PFSK-1 (cell line): Measurements from ENCODE around the gene MAML2.

Experiments
- FOXP2 ChIP-seq: optimal IDR thresholded peaks from 2 replicates; pipeline ENCODE3; 2011; ENCODE audit warnings: borderline replicate concordance, control low read depth, inconsistent platforms; ENCODE audit not compliant: insufficient read depth; ENCODE audit errors: extremely low read length, extremely low read depth
- POLR2AphosphoS5 ChIP-seq: IDR thresholded peaks from 2 replicates; pipeline ENCODE4 v1.6.1; 2012; ENCODE audit warnings: low read depth, mild to moderate bottlenecking, control low read depth, low read length, moderate library complexity
- REST ChIP-seq, 2 experiments: IDR thresholded peaks; 2 replicates each; pipeline versions ENCODE4 v1.6.1 to v1.8.0; 2011 to 2012; ENCODE audit warnings: low read depth in 2 of 2, low read length in 2 of 2, control low read depth in 1 of 2, inconsistent platforms in 1 of 2, mild to moderate bottlenecking in 1 of 2, moderate library complexity in 1 of 2; ENCODE audit not compliant: insufficient read depth in 1 of 2
- SIN3A ChIP-seq: IDR thresholded peaks from 2 replicates; pipeline ENCODE4 v1.6.1; 2012; ENCODE audit warnings: mild to moderate bottlenecking, low read length, moderate library complexity, borderline replicate concordance; ENCODE audit not compliant: insufficient read depth
- TAF1 ChIP-seq: IDR thresholded peaks from 2 replicates; pipeline ENCODE4 v1.6.1; 2012; ENCODE audit warnings: low read length, control low read depth, borderline replicate concordance; ENCODE audit not compliant: insufficient read depth

The MAML2 gene

GRCh38 chr11:96168623-96169022 is 174.4 kb downstream of the MAML2 start:
- TF ChIP-seq SIN3A (no peak), REST (IDR thresholded peaks at IDR 0.05; ENCODE audit: insufficient read depth in 1 of 2, low read depth in 2 of 2, low read length in 2 of 2) (no peak), POLR2AphosphoS5 (no peak), TAF1 (no peak), FOXP2 (no peak)

DNA sequence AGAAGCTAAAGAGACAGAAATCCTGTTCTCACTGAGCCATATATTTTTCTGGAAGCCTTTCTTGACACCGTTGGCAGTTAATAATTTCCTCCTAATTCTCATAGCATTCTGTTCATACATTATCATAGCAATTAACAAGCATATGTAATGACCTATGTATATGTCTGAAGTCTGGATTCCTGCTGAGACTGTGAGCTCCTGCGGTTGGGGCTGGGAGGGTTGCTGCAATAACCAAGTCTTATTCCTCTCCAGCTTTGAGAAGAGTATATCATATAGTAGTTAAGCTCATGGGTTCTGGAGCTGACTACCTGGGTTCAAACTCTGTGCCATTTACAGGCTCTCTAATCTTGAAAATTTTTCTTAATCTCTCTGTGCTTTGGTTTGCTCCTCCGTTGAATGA is 175.2 kb downstream of the MAML2 start:
- TF ChIP-seq POLR2AphosphoS5 (no peak), REST (IDR thresholded peaks at IDR 0.05; ENCODE audit: insufficient read depth in 1 of 2, low read depth in 2 of 2, low read length in 2 of 2) (no peak), TAF1 (no peak), SIN3A (no peak), FOXP2 (no peak)

DNA sequence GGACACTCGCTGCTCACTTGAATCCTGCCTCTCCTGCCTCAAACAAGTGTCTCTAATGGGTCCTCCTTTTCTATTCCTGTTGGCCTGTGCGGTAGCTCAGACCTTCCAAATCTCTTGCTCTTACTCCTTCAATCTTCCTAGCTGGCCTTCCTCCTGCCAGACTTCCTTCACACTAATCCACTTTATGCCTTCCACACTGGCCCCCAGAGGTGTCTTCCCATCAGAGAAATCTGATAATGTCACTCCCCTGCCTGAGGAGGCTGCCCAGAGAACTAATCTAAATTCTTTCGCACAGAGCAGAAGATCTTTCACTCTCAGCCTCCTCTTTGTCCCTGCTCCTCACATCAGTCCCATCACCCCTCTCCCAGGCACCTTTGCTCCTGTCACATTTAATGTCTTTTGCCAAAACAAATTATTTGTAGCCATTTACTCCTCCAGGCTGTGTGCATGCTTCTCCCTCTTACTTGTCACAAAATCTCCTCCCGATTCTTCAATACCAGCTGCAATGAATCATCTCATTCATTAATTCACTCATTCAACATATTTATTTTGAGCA is 175.7 kb downstream of the MAML2 start:
- TF ChIP-seq TAF1, result no peak

- TF ChIP-seq FOXP2, result no peak
- TF ChIP-seq REST (IDR thresholded peaks at IDR 0.05; ENCODE audit: insufficient read depth in 1 of 2, low read depth in 2 of 2, low read length in 2 of 2), result peak in 1 of 2 experiments; percentile 45; a peak in 1 of 4 replicates
- peak; percentile 43; the same call in 1 of the 2 replicates for TF ChIP-seq POLR2AphosphoS5
- TF ChIP-seq TAF1, result no peak
- no peak for TF ChIP-seq SIN3A
Observed at GRCh38 chr11:96162816-96163499, 180.0 kb downstream of the MAML2 start.

GRCh38 chr11:96161307-96162089 is 181.5 kb downstream of the MAML2 start:
- no peak for TF ChIP-seq FOXP2
- TF ChIP-seq SIN3A, result no peak
- no peak for TF ChIP-seq REST (IDR thresholded peaks at IDR 0.05; ENCODE audit: insufficient read depth in 1 of 2, low read depth in 2 of 2, low read length in 2 of 2)
- no peak for TF ChIP-seq POLR2AphosphoS5
- TF ChIP-seq TAF1, result no peak
